HK-2 (cell line): ENCODE results near the gene DYNLT4.
"Not testable (repeated sequence)": the region's sequence is repeated elsewhere in the genome, so short reads cannot be mapped to it uniquely, and the experiment has no call there.

Source experiments
- DNase-seq: peaks from one replicate; pipeline ENCODE4 v3.0.0-alpha.2; 2018; ENCODE audit not compliant: unreplicated experiment

The DYNLT4 gene

GRCh38 chr1:44828841-44829440 lies 21.8 kb upstream of the DYNLT4 start:
- DNase-seq: no peak

GRCh38 chr1:44828003-44828651 lies 21.0 kb upstream of the DYNLT4 start:
- no peak for DNase-seq

- no peak for DNase-seq
Observed at GRCh38 chr1:44827197-44828002, 20.2 kb upstream of the DYNLT4 start.

GRCh38 chr1:44826375-44827196 lies 19.4 kb upstream of the DYNLT4 start:
- DNase-seq: no peak

- not testable (repeated sequence) for DNase-seq
Observed at GRCh38 chr1:44824392-44824791, 17.2 kb upstream of the DYNLT4 start.

- no peak for DNase-seq
Observed at GRCh38 chr1:44822981-44823451, 15.9 kb upstream of the DYNLT4 start.

- no peak for DNase-seq
Observed at GRCh38 chr1:44822131-44822701, 15.1 kb upstream of the DYNLT4 start.

GRCh38 chr1:44821240-44821715 lies 14.1 kb upstream of the DYNLT4 start:
- DNase-seq: no peak

- no peak for DNase-seq
Observed at GRCh38 chr1:44820328-44821239, 13.4 kb upstream of the DYNLT4 start.

GRCh38 chr1:44819608-44820327 lies 12.6 kb upstream of the DYNLT4 start:
- peak; percentile 90 for DNase-seq

- DNase-seq: peak; percentile 35
Observed at GRCh38 chr1:44819196-44819607, 12.1 kb upstream of the DYNLT4 start.

- no peak for DNase-seq
Observed at GRCh38 chr1:44817771-44818495, 10.8 kb upstream of the DYNLT4 start.

GRCh38 chr1:44817307-44817706 lies 10.2 kb upstream of the DYNLT4 start:
- no peak for DNase-seq

- not testable (repeated sequence) for DNase-seq
Observed at GRCh38 chr1:44815926-44816325, 8.8 kb upstream of the DYNLT4 start.

GRCh38 chr1:44812822-44813543 lies 5.8 kb upstream of the DYNLT4 start:
- no peak for DNase-seq

- no peak for DNase-seq
Observed at GRCh38 chr1:44811234-44811633, 4.1 kb upstream of the DYNLT4 start.

GRCh38 chr1:44810762-44811105 lies 3.6 kb upstream of the DYNLT4 start:
- not testable (repeated sequence) for DNase-seq

GRCh38 chr1:44810101-44810761 lies 3.1 kb upstream of the DYNLT4 start:
- no peak for DNase-seq
